HepG2 (cell line): ENCODE data around the gene GTPBP6. TPM values are rescaled to one million over a fixed set of nuclear protein-coding genes. Genes with fewer than 3 reads are reported as not detected.
A peak's percentile ranks its signal among the peaks of the same experiment; 100 is the strongest.

Experiments
- ATAC-seq: fragments of 200-7000 bp; cut with Tn5 transposase; 3 replicates; pipeline ENCODE4 v1.9.1; 2020; ENCODE audit warnings: mild to moderate bottlenecking, moderate library complexity
- BruUV-seq: library from RNA; stranded (reverse); fragments of 400-500 nt; replicated peaks from 2 replicates; lab custom pipeline; 2021; lab: Mats Ljungman, UMichigan
- CTCF ChIA-PET: fragments of 300-600 bp; formaldehyde crosslinking; extraction: SDS; loops from one replicate; lab custom pipeline; 2021; ENCODE audit warnings: low total read pairs, inconsistent platforms, low intra/inter-chr PET ratio; lab: Yijun Ruan, JAX
- POLR2A ChIA-PET: fragments of 350-600 bp; sonication (Branson Sonifier 250); formaldehyde crosslinking; loops from one replicate; lab custom pipeline; 2020; ENCODE audit warnings: antibody characterized with exemption, inconsistent platforms; lab: Yijun Ruan, JAX
- DNase-seq: peaks from one replicate; pipeline ENCODE4 v3.0.0-alpha.2; 2015; ENCODE audit warnings: low spot score
- FAIRE-seq: peaks from 3 replicates; lab custom pipeline; 2011; peaks lifted over from hg19 to GRCh38; lab: Jason Lieb, UNC
- H2AFZ ChIP-seq: one replicate; pipeline ENCODE4 v1.6.1; 2011; ENCODE audit warnings: low read length, inconsistent platforms
- H3K27ac ChIP-seq: fragments of 300-600 bp; 3 replicates; pipeline ENCODE4 v1.8.0; 2011; ENCODE audit warnings: mixed run types, mild to moderate bottlenecking, mixed read lengths, low read length, inconsistent platforms; ENCODE audit not compliant: insufficient read depth; ENCODE audit errors: extremely low read length
- H3K27me3 ChIP-seq, 2 experiments: fragments of 200-600 bp in 1 of 2; 2 replicates in 1 of 2; 3 replicates in 1 of 2; pipeline versions ENCODE4 v1.6.0 to v1.8.0; 2011; ENCODE audit warnings: low read length in 2 of 2, mild to moderate bottlenecking in 2 of 2, moderate library complexity in 2 of 2, inconsistent platforms in 1 of 2; ENCODE audit not compliant: insufficient read depth in 2 of 2, control insufficient read depth in 1 of 2
- H3K36me3 ChIP-seq, 2 experiments: fragments of 200-600 bp in 1 of 2; replicated peaks in 1 of 2; 2 replicates in 1 of 2; 3 replicates in 1 of 2; pipeline versions ENCODE4 v1.5.1 to v1.8.0; 2011; ENCODE audit warnings: low read length in 2 of 2, inconsistent platforms in 1 of 2; ENCODE audit not compliant: insufficient read depth in 2 of 2, control insufficient read depth in 1 of 2
- H3K4me1 ChIP-seq: 2 replicates; pipeline ENCODE4 v1.5.1; 2012; ENCODE audit warnings: low read length, inconsistent platforms; ENCODE audit not compliant: insufficient read depth
- H3K4me2 ChIP-seq: 2 replicates; pipeline ENCODE4 v1.6.0; 2011; ENCODE audit warnings: low read depth, low read length, inconsistent platforms
- H3K4me3 ChIP-seq, 3 experiments: fragments of 200-600 bp in 1 of 3; sonication (generic), shearing (Covaris generic) in 1 of 3; replicated peaks in 1 of 3; 2 replicates each; pipeline ENCODE4 v1.5.1; 2011 to 2016; ENCODE audit warnings: low read length in 3 of 3, inconsistent platforms in 2 of 3, low read depth in 2 of 3, mild to moderate bottlenecking in 2 of 3, control low read depth in 1 of 3, mixed read lengths in 1 of 3; ENCODE audit not compliant: insufficient read depth in 1 of 3
- H3K79me2 ChIP-seq: one replicate; pipeline ENCODE4 v1.6.1; 2011; ENCODE audit warnings: low read length, inconsistent platforms; ENCODE audit not compliant: insufficient read depth
- H3K9ac ChIP-seq: 2 replicates; pipeline ENCODE4 v1.6.0; 2011; ENCODE audit warnings: mild to moderate bottlenecking, low read depth, low read length, inconsistent platforms; ENCODE audit not compliant: insufficient read depth
- H3K9me3 ChIP-seq: 2 replicates; pipeline ENCODE4 v1.5.1; 2012; ENCODE audit warnings: mild to moderate bottlenecking, low read length
- H4K20me1 ChIP-seq: 2 replicates; pipeline ENCODE4 v1.6.0; 2011; ENCODE audit warnings: inconsistent platforms, mild to moderate bottlenecking, low read length, moderate library complexity; ENCODE audit not compliant: insufficient read depth
- CSRNP1 ChIP-seq: sonication (generic); formaldehyde crosslinking; IDR thresholded peaks from 2 replicates; pipeline ENCODE4 v1.8.1; 2023; ENCODE audit warnings: mild to moderate bottlenecking, missing genetic modification reagents
- DR1 ChIP-seq: sonication (generic); formaldehyde crosslinking; IDR thresholded peaks from 2 replicates; pipeline ENCODE4 v1.8.0; 2021; ENCODE audit warnings: mild to moderate bottlenecking, missing genetic modification reagents, inconsistent platforms
- HNRNPH1 ChIP-seq: fragments of 200-400 bp; formaldehyde crosslinking; optimal IDR thresholded peaks from 2 replicates; pipeline ENCODE3; 2017; ENCODE audit warnings: mild to moderate bottlenecking, low read depth, low read length
- NCOR1 ChIP-seq: fragments of 200-600 bp; sonication (generic); IDR thresholded peaks from 2 replicates; pipeline ENCODE4 v1.7.0; 2017; ENCODE audit warnings: antibody characterized with exemption, low read length, borderline replicate concordance
- ZNF768 ChIP-seq: sonication (generic); formaldehyde crosslinking; IDR thresholded peaks from 2 replicates; pipeline ENCODE4 v1.4.0; 2020; ENCODE audit warnings: missing genetic modification reagents
- WGBS: methylation state at CpG from one replicate; pipeline ENCODE4 v1.1.6; 2017; ENCODE audit warnings: low lambda C conversion rate; 5-methylcytosine and 5-hydroxymethylcytosine counted together
- in situ Hi-C: cut with HindIII; loops from 2 replicates; pipeline ENCODE4 v1.10.0; 2017; ENCODE audit warnings: low pct_unique_long_range_greater_than_20kb; ENCODE audit not compliant: extremely low pct_ligation_motif_present
- intact Hi-C: fragments of 100-400 bp; cut with micrococcal nuclease; formaldehyde crosslinking; loops from one replicate; pipeline ENCODE4 v1.10.0; 2022; ENCODE audit not compliant: unreplicated experiment
- polyA plus RNA-seq, 8 experiments: library from polyadenylated mRNA; depleted of rRNA in 3 of 8; stranded (reverse) in 7 of 8; unstranded in 1 of 8; fragments of >200 nt; fragmentation: Illumina TruSeq in 4 of 8; extraction: Trizol in 4 of 8; gene quantifications; 2 replicates each; pipeline versions ENCODE4 v1.2.1 to v1.2.3, GENCODE V29; 2011 to 2016; ENCODE audit warnings: low read depth in 4 of 8, missing spikeins in 1 of 8, mixed read lengths in 1 of 8; ENCODE audit not compliant: insufficient read depth in 1 of 8
- total RNA-seq, 5 experiments: library from RNA; depleted of rRNA; stranded (reverse); fragments of >200 nt; fragmentation: Illumina TruSeq; extraction: Trizol; gene quantifications; 2 replicates each; pipeline ENCODE4 v1.2.3, GENCODE V29; 2016; ENCODE audit warnings: low read depth in 1 of 5

The GTPBP6 gene
- total and polyA plus RNA-seq, 2 of the 13 experiments (the other 11 are each of a cell fraction or from before 2014, with no cell fraction given), result 20.2 to 39.6 TPM

- TF ChIP-seq CSRNP1 (CRISPR knock-in tag), result peak; percentile 47; the same call in 1 of the 2 replicates
- peak; percentile 45 for TF ChIP-seq HNRNPH1
- 0 out of 2 replicates have a peak, but pooled peaks have one; percentile 13 for TF ChIP-seq ZNF768 (CRISPR knock-in tag)
These were observed 393 bp downstream of the GTPBP6 start (continued) for GRCh38 chrX:318068-318738.

GRCh38 chrX:317424-318067 is 1.1 kb downstream of the GTPBP6 start:
- TF ChIP-seq NCOR1 (0 out of 2 replicates have a peak, but pooled peaks have one; percentile 43), DR1 (no peak)

More at GRCh38 chrX:317424-318067, 1.1 kb downstream of the GTPBP6 start:
- Histone ChIP-seq H3K79me2 (peaks cover 9% of the 10 kb centered on the region), H4K20me1 (peaks cover 6% of the 10 kb centered on the region; the same call in 1 of the 2 replicates), H3K4me3 (peak overlapping the region in 2 of 3 experiments; percentile 43 to 61; a peak in 4 of 6 replicates), H3K27me3 (no peaks in the 10 kb centered on the region), H2AFZ (no peak overlapping the region), H3K9me3 (no peaks in the 10 kb centered on the region), H3K36me3 (peaks cover 8 to 35% of the 10 kb centered on the region in 2 experiments; a peak in 4 of 5 replicates), H3K27ac (peak overlapping the region; percentile 40), H3K9ac (no peak overlapping the region), H3K4me1 (peaks cover 13% of the 10 kb centered on the region), H3K4me2 (0 out of 2 replicates have a peak overlapping the region, but pooled peaks have one; percentile 18)
- in situ Hi-C loops, result loop anchor here (5.0 kb wide), 1 partner anchor 40 kb away; no protein-coding TSS in a partner anchor
- 71% methylated on average over 23 of the region's 28 CpGs for WGBS
- no peak for FAIRE-seq
- BruUV-seq, result no TSS peak
- DNase-seq, result no peak
- ChIA-PET CTCF (no interaction called here), POLR2A (no interaction called here)
- no peak for ATAC-seq
- intact Hi-C loops, result loop anchor here (5.0 kb wide), 1 partner anchor 40 kb away; no protein-coding TSS in a partner anchor
